ENCODE results near the gene GCAT. TPM values are rescaled to one million over a fixed set of nuclear protein-coding genes. Genes with fewer than 3 reads are reported as not detected.

The GCAT gene
- total RNA-seq, 3 donors from 2014 or later (not counting 1 experiment from before 2014, with no cell fraction given), result 0.25 to 1.2 (median 0.28) TPM

GRCh38 chr22:37809672-37810333, 2.1 kb downstream of the GCAT start:
- no peak for TF ChIP-seq CTCF (IDR thresholded peaks at IDR 0.05)
- H3K27me3 ChIP-seq (ENCODE audit: control insufficient read depth, insufficient read depth, low read length), result peaks cover 43% of the 10 kb centered on the region
- Mint-ChIP-seq H3K4me1 (peaks cover 15 to 33% of the 10 kb centered on the region in 2 donors), H3K27ac (no peak overlapping the region), H3K9me3 (no peaks in the 10 kb centered on the region), H3K36me3 (no peaks in the 10 kb centered on the region), H3K27me3 (ENCODE audit: low read depth in 2 of 2) (peaks cover 22 to 25% of the 10 kb centered on the region in 2 donors), H3K4me3 (no peak overlapping the region)
- DNase-seq (no peak), ATAC-seq (no peak)
- H3K4me3 ChIP-seq (ENCODE audit: low read length), result no peak overlapping the region
- H3K4me1 ChIP-seq (ENCODE audit: control insufficient read depth, insufficient read depth, low read length), result peaks cover 31% of the 10 kb centered on the region
- H3K36me3 ChIP-seq (ENCODE audit: control insufficient read depth, insufficient read depth, low read length), result no peaks in the 10 kb centered on the region
- 95% methylated on average over 5 of the region's 5 CpGs for WGBS (ENCODE audit: insufficient coverage)
- intact Hi-C loops (cut with micrococcal nuclease), result loop anchor here (5.0 kb wide), 1 partner anchor 32 kb away; the partner anchor contains the start of gene ANKRD54
- no peak overlapping the region for H3K27ac ChIP-seq (ENCODE audit: low read length)
- H3K9me3 ChIP-seq (ENCODE audit: control insufficient read depth, insufficient read depth, low read length), result no peaks in the 10 kb centered on the region

DNA sequence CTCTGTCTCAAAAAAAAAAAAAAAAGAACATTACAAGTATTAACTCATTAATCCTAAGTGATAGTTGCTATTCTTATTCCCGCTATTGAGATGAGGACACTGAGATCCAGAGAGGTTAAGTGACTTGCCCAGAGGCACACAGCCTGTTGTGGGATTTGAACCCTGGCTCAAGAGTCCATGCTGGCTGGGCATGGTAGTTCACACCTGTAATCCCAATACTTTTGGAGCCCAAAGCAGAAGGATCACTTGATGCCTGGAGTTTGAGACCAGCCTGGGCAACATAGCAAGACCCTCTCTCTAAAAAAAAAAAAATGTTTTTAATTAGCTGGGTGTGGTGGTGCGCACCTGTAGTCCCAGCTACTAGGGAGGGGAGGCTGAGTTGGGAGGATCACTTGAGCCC, 4.1 kb downstream of the GCAT start:
- peaks cover 8 to 16% of the 10 kb centered on the region in 2 donors for H3K4me1 Mint-ChIP-seq
- intact Hi-C loops (cut with micrococcal nuclease), result no loop called here
- 100% methylated on average over 2 of the region's 2 CpGs for WGBS (ENCODE audit: insufficient coverage)
- H3K27ac ChIP-seq (ENCODE audit: low read length), result no peak overlapping the region
- no peak overlapping the region for H3K4me3 ChIP-seq (ENCODE audit: low read length)
- no peaks in the 10 kb centered on the region for H3K9me3 Mint-ChIP-seq
- peaks cover 26% of the 10 kb centered on the region for H3K27me3 ChIP-seq (ENCODE audit: control insufficient read depth, insufficient read depth, low read length)
- DNase-seq, result no peak
- ATAC-seq, result no peak
- H3K36me3 Mint-ChIP-seq, result no peaks in the 10 kb centered on the region
- no peak overlapping the region for H3K4me3 Mint-ChIP-seq
- peaks cover 15% of the 10 kb centered on the region for H3K4me1 ChIP-seq (ENCODE audit: control insufficient read depth, insufficient read depth, low read length)
- H3K36me3 ChIP-seq (ENCODE audit: control insufficient read depth, insufficient read depth, low read length), result no peaks in the 10 kb centered on the region
- H3K27ac Mint-ChIP-seq, result no peak overlapping the region
- H3K27me3 Mint-ChIP-seq (ENCODE audit: low read depth in 2 of 2), result peaks cover 5 to 12% of the 10 kb centered on the region in 2 donors
- no peaks in the 10 kb centered on the region for H3K9me3 ChIP-seq (ENCODE audit: control insufficient read depth, insufficient read depth, low read length)
- TF ChIP-seq CTCF (IDR thresholded peaks at IDR 0.05), result no peak

DNA sequence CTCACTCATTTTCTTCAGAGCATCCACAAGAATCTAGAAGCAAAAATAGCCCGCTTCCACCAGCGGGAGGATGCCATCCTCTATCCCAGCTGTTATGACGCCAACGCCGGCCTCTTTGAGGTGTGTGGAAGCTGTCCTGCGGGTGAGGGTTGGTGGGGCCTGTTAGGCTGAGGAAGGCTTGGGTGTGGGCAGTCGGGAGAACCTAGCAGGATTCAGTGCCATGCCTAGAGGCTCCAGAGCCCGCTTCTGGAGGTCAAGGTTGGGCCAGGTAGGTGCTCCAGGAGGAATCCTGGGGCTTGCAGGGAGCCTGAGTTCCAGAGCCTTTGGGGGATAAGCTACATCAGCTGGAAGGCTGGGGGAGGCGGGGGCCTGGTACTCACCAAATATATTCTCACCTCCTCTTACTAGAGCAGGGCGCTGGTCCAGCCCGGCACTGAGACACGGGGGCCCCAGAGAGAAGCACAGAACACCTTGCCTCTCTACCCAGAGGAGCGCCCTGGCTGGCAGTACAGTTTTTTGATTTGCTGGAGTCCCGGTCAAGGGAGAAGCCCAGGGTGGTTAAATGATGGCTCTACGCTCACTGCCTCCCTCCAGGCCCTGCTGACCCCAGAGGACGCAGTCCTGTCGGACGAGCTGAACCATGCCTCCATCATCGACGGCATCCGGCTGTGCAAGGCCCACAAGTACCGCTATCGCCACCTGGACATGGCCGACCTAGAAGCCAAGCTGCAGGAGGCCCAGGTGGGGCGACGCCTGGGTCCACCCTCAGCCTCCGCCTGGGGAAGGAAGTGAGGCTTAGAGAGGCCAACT, 5.3 kb downstream of the GCAT start:
- peaks cover 15% of the 10 kb centered on the region for H3K4me1 ChIP-seq (ENCODE audit: control insufficient read depth, insufficient read depth, low read length)
- H3K27ac ChIP-seq (ENCODE audit: low read length), result no peak overlapping the region
- Mint-ChIP-seq H3K4me3 (no peak overlapping the region), H3K36me3 (no peaks in the 10 kb centered on the region), H3K9me3 (no peaks in the 10 kb centered on the region), H3K27me3 (ENCODE audit: low read depth in 2 of 2) (peaks cover 0 to 12% of the 10 kb centered on the region in 2 donors), H3K4me1 (peaks cover 5 to 15% of the 10 kb centered on the region in 2 donors), H3K27ac (no peak overlapping the region)
- H3K4me3 ChIP-seq (ENCODE audit: low read length), result no peak overlapping the region
- no peak for TF ChIP-seq CTCF (IDR thresholded peaks at IDR 0.05)
- ATAC-seq, result no peak
- WGBS (ENCODE audit: insufficient coverage), result 93% methylated on average over 27 of the region's 27 CpGs
- intact Hi-C loops (cut with micrococcal nuclease), result no loop called here
- no peaks in the 10 kb centered on the region for H3K36me3 ChIP-seq (ENCODE audit: control insufficient read depth, insufficient read depth, low read length)
- H3K9me3 ChIP-seq (ENCODE audit: control insufficient read depth, insufficient read depth, low read length), result no peaks in the 10 kb centered on the region
- peaks cover 19% of the 10 kb centered on the region for H3K27me3 ChIP-seq (ENCODE audit: control insufficient read depth, insufficient read depth, low read length)
- DNase-seq, result no peak
